HG02973 (cell line): ENCODE results near the gene GLOD4.
"Not testable (repeated sequence)": the region's sequence is repeated elsewhere in the genome, so short reads cannot be mapped to it uniquely, and the experiment has no call there.

Experiments used
- ATAC-seq: cut with Tn5 transposase; IDR thresholded peaks from one replicate; pipeline ENCODE4 v1.9.1; 2021; ENCODE audit warnings: moderate library complexity; ENCODE audit not compliant: unreplicated experiment

GLOD4 gene

GRCh38 chr17:784143-784542 lies 2.1 kb upstream of the GLOD4 start:
- no peak for ATAC-seq

- ATAC-seq, result no peak
These were observed 4.0 kb downstream of the GLOD4 start for GRCh38 chr17:778096-778495.

GRCh38 chr17:774313-774584 lies 7.8 kb downstream of the GLOD4 start:
- ATAC-seq, result no peak

- no peak for ATAC-seq
These were observed 8.4 kb downstream of the GLOD4 start for GRCh38 chr17:773467-774312.

- no peak for ATAC-seq
These were observed 9.1 kb downstream of the GLOD4 start for GRCh38 chr17:773016-773415.

GRCh38 chr17:767076-767475 lies 15.0 kb downstream of the GLOD4 start:
- ATAC-seq, result no peak

GRCh38 chr17:760371-760770 lies 21.7 kb downstream of the GLOD4 start:
- no peak for ATAC-seq

GRCh38 chr17:759964-760363 lies 22.1 kb downstream of the GLOD4 start:
- ATAC-seq, result no peak

GRCh38 chr17:756010-756567 lies 26.0 kb downstream of the GLOD4 start:
- not testable (repeated sequence) for ATAC-seq

- not testable (repeated sequence) for ATAC-seq
These were observed 26.6 kb downstream of the GLOD4 start for GRCh38 chr17:755319-755961.

GRCh38 chr17:753418-753817 lies 28.7 kb downstream of the GLOD4 start:
- ATAC-seq, result no peak

- ATAC-seq, result no peak
These were observed 29.4 kb downstream of the GLOD4 start for GRCh38 chr17:752620-753219.

- ATAC-seq, result peak; percentile 86
These were observed 30.0 kb downstream of the GLOD4 start, which contains the start of gene GEMIN4 for GRCh38 chr17:752002-752619. GEMIN4 (minus strand) TSS chr17:752264; CDS start chr17:752142, 122 bp downstream.

- peak; percentile 30 for ATAC-seq
These were observed 30.6 kb downstream of the GLOD4 start for GRCh38 chr17:751269-752001.

GRCh38 chr17:750431-751037 lies 31.5 kb downstream of the GLOD4 start:
- no peak for ATAC-seq

GRCh38 chr17:749359-749758 lies 32.7 kb downstream of the GLOD4 start:
- not testable (repeated sequence) for ATAC-seq

- not testable (repeated sequence) for ATAC-seq
These were observed 33.5 kb downstream of the GLOD4 start for GRCh38 chr17:748604-749003.

GRCh38 chr17:746783-747629 lies 35.1 kb downstream of the GLOD4 start:
- ATAC-seq, result no peak

GRCh38 chr17:746181-746580 lies 35.9 kb downstream of the GLOD4 start:
- no peak for ATAC-seq
